ENCODE results near the gene PDE4B. TPM values are rescaled to one million over a fixed set of nuclear protein-coding genes. Genes with fewer than 3 reads are reported as not detected.

PDE4B gene
- total RNA-seq, 1 donor from 2014 or later, result 21.3 TPM

DNA sequence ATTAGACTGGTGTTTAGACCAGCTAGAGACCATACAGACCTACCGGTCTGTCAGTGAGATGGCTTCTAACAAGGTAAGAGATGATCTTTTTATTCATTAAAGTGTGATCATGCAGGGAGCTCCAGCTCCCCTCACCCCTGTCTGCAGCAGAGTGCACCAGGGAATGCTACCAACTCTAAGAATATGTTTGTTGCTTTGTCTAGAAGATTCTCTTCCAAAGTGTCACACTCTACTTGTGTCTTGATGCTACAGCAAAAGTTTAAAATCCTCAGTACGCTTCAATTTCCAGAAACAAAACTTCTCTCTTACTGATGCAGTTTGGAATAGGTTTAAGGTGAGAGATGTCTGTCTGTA, 539.8 kb downstream of the PDE4B start:
- DNase-seq (ENCODE audit: low spot score), result no peak
- peaks cover 62% of the 10 kb centered on the region for H3K4me1 Mint-ChIP-seq (ENCODE audit: low read depth)
- H3K36me3 Mint-ChIP-seq (ENCODE audit: low read depth), result peaks cover 17% of the 10 kb centered on the region

DNA sequence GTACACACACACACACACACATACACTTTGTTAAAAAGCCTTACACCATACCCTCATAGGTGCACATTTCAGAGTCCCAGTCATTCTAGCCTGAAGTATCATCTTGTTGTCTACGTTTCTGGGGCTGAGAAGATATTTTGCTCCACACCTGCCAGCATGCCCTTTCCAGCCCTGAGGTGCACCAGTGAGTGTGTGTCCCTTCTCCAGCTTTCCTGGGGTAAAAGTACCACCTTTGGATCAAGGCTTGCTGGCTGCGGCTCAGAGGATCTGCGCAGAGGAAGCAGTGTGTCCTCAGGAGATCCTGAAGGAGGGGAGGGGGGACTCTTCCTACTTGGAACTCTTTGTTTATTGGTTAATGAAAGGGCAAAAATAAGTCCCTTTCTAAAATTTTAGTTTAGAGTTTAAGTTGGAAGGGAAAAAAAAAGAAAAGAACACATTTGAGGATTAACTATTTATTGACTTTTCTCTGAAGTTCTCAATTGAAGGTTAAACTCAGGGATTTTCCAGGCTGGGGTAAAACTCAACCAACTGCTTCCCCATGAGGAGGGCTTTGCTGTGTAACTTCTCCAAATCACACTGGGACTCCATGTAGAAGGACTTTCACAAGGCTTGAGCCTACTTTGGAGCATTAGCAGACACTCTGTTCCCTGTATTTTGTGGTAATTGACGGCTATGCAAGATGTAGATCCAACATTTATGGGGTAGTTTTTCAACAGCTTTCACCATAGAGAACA, 540.9 kb downstream of the PDE4B start:
- H3K36me3 Mint-ChIP-seq (ENCODE audit: low read depth), result peaks cover 22% of the 10 kb centered on the region
- H3K4me3 Mint-ChIP-seq, result peak overlapping the region; percentile 98
- DNase-seq (ENCODE audit: low spot score), result no peak
- peaks cover 65% of the 10 kb centered on the region for H3K4me1 Mint-ChIP-seq (ENCODE audit: low read depth)
- no peaks in the 10 kb centered on the region for H3K9me3 Mint-ChIP-seq
- H3K27ac Mint-ChIP-seq, result peak overlapping the region; percentile 93
- no peaks in the 10 kb centered on the region for H3K27me3 Mint-ChIP-seq (ENCODE audit: insufficient read depth)
- intact Hi-C loops (cut with micrococcal nuclease), result loop anchor here (5.0 to 10.0 kb wide), 5 partner anchors 839 to 1369 kb away; partner anchors contain the start of gene JAK1

More for the DNA sequence above, 539.8 kb downstream of the PDE4B start:
- peak overlapping the region; percentile 95 for H3K27ac Mint-ChIP-seq
- H3K9me3 Mint-ChIP-seq, result no peaks in the 10 kb centered on the region
- H3K27me3 Mint-ChIP-seq (ENCODE audit: insufficient read depth), result no peaks in the 10 kb centered on the region
- H3K4me3 Mint-ChIP-seq, result peak overlapping the region; percentile 98
- intact Hi-C loops (cut with micrococcal nuclease), result loop anchor here (1.0 to 10.0 kb wide), 8 partner anchors 56 to 1368 kb away; partner anchors contain the start of gene JAK1

DNA sequence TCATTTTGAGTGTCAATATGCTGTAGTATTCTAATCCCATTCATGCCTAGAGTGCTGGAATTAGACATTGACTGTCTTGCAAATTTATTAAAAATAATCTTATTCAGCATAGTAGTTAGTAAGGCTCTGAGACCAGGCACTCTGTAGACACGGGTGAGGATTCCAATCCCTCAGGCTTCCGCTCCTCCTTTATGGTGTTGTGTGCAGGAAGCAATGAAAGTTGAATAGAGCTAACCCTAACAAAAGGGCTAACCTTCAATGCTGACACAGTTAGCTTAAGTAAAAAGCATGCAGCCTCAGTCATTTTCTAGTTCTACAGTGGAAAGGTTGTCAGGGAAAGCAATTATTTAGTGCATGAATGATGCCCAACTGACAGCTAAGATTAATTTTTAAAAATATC, 541.6 kb downstream of the PDE4B start:
- H3K4me3 Mint-ChIP-seq, result peak overlapping the region; percentile 98
- H3K9me3 Mint-ChIP-seq, result no peaks in the 10 kb centered on the region
- H3K27ac Mint-ChIP-seq, result peak overlapping the region; percentile 93
- peaks cover 61% of the 10 kb centered on the region for H3K4me1 Mint-ChIP-seq (ENCODE audit: low read depth)
- H3K36me3 Mint-ChIP-seq (ENCODE audit: low read depth), result peaks cover 22% of the 10 kb centered on the region
- H3K27me3 Mint-ChIP-seq (ENCODE audit: insufficient read depth), result no peaks in the 10 kb centered on the region
- intact Hi-C loops (cut with micrococcal nuclease), result loop anchor here (5.0 to 10.0 kb wide), 5 partner anchors 838 to 1370 kb away; partner anchors contain the start of gene JAK1
- no peak for DNase-seq (ENCODE audit: low spot score)

DNA sequence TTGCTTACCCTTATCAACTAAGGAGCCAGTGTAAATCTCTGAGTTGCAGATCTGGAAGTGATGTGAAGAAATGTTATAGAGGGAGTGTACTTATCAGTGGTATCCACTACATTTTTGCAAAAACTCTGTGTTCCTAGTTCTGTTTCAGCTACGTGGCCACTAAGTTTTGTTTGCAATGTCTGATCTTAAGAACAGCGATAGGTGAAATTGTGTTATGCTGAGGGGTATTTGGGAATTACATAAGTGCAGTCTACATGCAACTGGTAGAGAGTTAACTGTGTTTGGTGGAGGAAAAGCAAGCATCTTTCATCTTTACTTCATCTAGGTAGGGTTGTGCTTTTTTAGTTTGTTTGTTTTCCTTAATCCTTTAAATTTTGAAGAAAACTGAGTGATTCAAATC, 542.4 kb downstream of the PDE4B start:
- peak overlapping the region; percentile 98 for H3K4me3 Mint-ChIP-seq
- H3K36me3 Mint-ChIP-seq (ENCODE audit: low read depth), result peaks cover 28% of the 10 kb centered on the region
- H3K9me3 Mint-ChIP-seq, result no peaks in the 10 kb centered on the region
- peaks cover 61% of the 10 kb centered on the region for H3K4me1 Mint-ChIP-seq (ENCODE audit: low read depth)
- peak overlapping the region; percentile 98 for H3K27ac Mint-ChIP-seq
- H3K27me3 Mint-ChIP-seq (ENCODE audit: insufficient read depth), result no peaks in the 10 kb centered on the region
- DNase-seq (ENCODE audit: low spot score), result no peak
- intact Hi-C loops (cut with micrococcal nuclease), result loop anchor here (5.0 to 10.0 kb wide), 5 partner anchors 940 to 1370 kb away; partner anchors contain the start of gene JAK1

DNA sequence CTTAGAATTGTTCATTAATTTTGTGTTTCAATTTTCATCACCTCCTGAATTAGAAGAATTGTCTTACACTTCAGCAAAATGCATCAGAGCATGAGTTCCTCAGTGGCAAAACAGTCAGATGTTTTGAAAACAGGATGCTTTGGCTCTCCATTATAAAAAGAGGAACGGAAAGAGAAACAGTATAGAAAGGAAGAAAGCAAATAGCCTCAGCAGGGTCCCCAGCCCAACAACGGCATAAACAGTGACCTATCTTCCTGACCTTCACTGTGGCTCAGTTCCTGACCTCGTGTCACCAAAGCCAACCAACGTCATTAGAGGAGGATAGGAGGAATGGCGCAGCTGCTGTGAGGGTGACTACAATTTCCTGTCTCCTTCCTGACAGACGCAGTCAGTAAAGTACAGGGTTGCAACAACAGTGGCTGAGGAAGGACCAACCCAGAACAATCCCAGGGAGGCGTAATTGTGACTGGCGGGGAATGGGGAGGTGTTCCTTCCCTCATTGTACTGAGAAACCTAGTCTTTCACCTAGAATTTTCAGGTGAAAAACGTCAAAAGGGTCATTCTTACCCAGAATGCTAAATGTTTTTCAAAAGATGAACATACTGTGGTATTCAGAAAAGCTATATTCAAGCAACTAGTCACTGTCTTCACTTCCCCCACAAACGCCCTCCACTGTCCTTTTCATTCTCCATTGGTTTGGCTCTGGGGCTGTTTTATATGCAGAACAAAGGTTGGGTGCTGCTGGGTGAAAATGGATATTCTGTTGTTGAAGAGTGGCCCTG, 543.4 kb downstream of the PDE4B start:
- H3K27me3 Mint-ChIP-seq (ENCODE audit: insufficient read depth), result no peaks in the 10 kb centered on the region
- DNase-seq (ENCODE audit: low spot score), result peak; percentile 64
- peaks cover 56% of the 10 kb centered on the region for H3K4me1 Mint-ChIP-seq (ENCODE audit: low read depth)
- H3K9me3 Mint-ChIP-seq, result no peaks in the 10 kb centered on the region
- H3K36me3 Mint-ChIP-seq (ENCODE audit: low read depth), result peaks cover 28% of the 10 kb centered on the region
- intact Hi-C loops (cut with micrococcal nuclease), result loop anchor here (1.0 to 10.0 kb wide), 14 partner anchors 15 to 1371 kb away; partner anchors contain the start of genes DNAI4, JAK1 and MIER1
- H3K4me3 Mint-ChIP-seq, result peak overlapping the region; percentile 98
- peak overlapping the region; percentile 98 for H3K27ac Mint-ChIP-seq

DNA sequence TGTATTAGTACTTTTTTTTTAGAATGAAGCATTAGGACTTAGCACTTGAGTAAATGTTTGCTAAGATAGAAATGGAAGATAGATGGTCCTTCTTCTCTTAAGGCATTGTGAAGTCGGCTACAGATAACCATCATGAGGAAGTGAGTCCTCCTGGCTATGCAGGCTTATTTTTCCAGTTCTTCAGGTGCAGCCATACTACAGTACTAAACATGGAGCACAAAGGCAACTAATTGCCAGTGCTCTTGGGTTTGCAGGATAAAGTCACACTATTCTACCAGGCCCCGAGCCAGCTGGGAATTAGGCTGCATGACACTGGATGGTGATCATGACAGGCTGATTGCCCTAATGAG, 543.9 kb downstream of the PDE4B start:
- Mint-ChIP-seq H3K4me1 (ENCODE audit: low read depth) (peaks cover 62% of the 10 kb centered on the region), H3K27ac (peak overlapping the region; percentile 98), H3K9me3 (no peaks in the 10 kb centered on the region), H3K27me3 (ENCODE audit: insufficient read depth) (no peaks in the 10 kb centered on the region), H3K36me3 (ENCODE audit: low read depth) (peaks cover 30% of the 10 kb centered on the region), H3K4me3 (peak overlapping the region; percentile 98)
- DNase-seq (ENCODE audit: low spot score), result no peak
- intact Hi-C loops (cut with micrococcal nuclease), result loop anchor here (1.0 to 10.0 kb wide), 14 partner anchors 15 to 1372 kb away; partner anchors contain the start of genes DNAI4, JAK1 and MIER1

DNA sequence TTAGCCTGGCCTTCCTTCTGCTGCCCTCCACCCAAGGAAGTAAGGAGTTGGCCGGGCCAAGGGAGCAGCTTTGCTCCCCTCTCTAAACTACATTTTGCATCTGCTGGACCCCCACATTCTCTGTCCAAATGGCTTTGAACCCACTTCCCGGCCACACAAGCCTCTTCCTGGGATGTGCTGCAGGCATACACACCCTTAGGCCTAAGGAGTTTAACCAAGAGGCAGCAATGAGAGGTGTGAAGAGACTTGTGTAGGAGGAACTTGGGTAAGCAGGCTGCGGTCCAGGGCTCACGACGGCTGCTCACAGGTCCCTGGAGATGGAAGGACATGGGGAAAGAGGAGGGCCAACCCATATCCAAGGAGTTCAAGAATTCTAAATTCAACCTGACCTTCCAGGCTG, 544.6 kb downstream of the PDE4B start:
- no peak for DNase-seq (ENCODE audit: low spot score)
- peaks cover 60% of the 10 kb centered on the region for H3K4me1 Mint-ChIP-seq (ENCODE audit: low read depth)
- no peaks in the 10 kb centered on the region for H3K9me3 Mint-ChIP-seq
- intact Hi-C loops (cut with micrococcal nuclease), result loop anchor here (2.0 to 10.0 kb wide), 9 partner anchors 64 to 1372 kb away; partner anchors contain the start of genes DNAI4, JAK1 and MIER1
- H3K4me3 Mint-ChIP-seq, result peak overlapping the region; percentile 98
- H3K27me3 Mint-ChIP-seq (ENCODE audit: insufficient read depth), result no peaks in the 10 kb centered on the region
- peaks cover 32% of the 10 kb centered on the region for H3K36me3 Mint-ChIP-seq (ENCODE audit: low read depth)
- peak overlapping the region; percentile 98 for H3K27ac Mint-ChIP-seq

DNA sequence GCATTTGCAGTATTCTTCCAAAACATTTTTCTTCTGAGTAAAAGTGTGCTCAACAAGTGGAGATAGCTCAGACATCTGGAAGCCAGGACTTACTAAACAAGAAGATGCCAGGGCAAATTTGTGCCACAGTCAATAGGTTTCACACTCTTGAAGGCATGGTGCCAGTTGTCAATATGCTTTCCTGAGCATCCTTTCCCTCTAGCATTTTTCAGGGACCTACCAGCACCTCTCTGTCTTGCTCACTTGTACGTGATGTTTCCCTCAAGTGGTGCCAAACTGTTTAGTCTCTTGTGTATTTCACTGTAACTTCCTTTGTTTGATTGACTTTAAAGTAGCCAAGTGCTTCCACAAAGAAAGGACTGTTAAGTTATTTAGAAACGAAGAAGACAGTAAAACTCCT, 547.2 kb downstream of the PDE4B start:
- no peak for DNase-seq (ENCODE audit: low spot score)
- H3K27ac Mint-ChIP-seq, result peak overlapping the region; percentile 79

DNA sequence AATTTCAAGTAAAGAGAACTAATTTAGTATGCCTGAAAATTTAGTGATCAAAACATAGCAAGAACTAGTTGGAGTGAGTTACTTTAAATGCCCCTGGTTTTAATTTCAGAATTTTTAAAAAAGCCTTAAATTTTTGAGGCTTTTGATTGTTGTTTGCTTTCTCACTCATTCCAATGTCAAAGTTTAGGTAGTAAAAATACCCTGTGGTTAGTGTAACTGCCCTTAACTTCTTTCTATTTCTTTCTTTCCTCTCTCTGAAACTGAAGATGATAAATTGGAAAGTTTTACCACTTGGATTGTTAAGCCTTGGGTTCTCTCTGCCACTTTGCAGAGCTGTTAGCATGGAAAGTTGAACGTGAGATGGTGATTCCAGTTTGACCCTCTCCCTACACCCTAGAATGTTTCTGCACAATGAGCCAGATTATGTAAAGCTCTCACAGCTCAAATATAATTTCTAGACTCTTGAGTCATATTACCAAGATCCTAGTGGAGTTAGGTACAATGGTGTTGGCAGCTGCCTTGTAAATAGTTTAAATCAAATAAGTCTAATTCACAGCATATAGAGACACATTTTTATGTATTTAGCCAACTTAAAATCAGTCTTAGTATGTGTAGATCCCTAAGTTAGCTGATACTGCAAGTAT, 548.9 kb downstream of the PDE4B start:
- no peak for DNase-seq (ENCODE audit: low spot score)
- Mint-ChIP-seq H3K27ac (peak overlapping the region; percentile 73), H3K36me3 (ENCODE audit: low read depth) (peaks cover 32% of the 10 kb centered on the region), H3K27me3 (ENCODE audit: insufficient read depth) (no peaks in the 10 kb centered on the region), H3K4me1 (ENCODE audit: low read depth) (peaks cover 80% of the 10 kb centered on the region), H3K9me3 (no peaks in the 10 kb centered on the region), H3K4me3 (peak overlapping the region; percentile 74)
- intact Hi-C loops (cut with micrococcal nuclease), result no loop called here

More for the DNA sequence above, 547.2 kb downstream of the PDE4B start:
- H3K9me3 Mint-ChIP-seq, result no peaks in the 10 kb centered on the region
- H3K27me3 Mint-ChIP-seq (ENCODE audit: insufficient read depth), result no peaks in the 10 kb centered on the region
- peak overlapping the region; percentile 79 for H3K4me3 Mint-ChIP-seq
- H3K36me3 Mint-ChIP-seq (ENCODE audit: low read depth), result peaks cover 33% of the 10 kb centered on the region
- intact Hi-C loops (cut with micrococcal nuclease), result loop anchor here (1.0 to 10.0 kb wide), 6 partner anchors 10 to 1375 kb away; partner anchors contain the start of gene JAK1
- H3K4me1 Mint-ChIP-seq (ENCODE audit: low read depth), result peaks cover 80% of the 10 kb centered on the region

DNA sequence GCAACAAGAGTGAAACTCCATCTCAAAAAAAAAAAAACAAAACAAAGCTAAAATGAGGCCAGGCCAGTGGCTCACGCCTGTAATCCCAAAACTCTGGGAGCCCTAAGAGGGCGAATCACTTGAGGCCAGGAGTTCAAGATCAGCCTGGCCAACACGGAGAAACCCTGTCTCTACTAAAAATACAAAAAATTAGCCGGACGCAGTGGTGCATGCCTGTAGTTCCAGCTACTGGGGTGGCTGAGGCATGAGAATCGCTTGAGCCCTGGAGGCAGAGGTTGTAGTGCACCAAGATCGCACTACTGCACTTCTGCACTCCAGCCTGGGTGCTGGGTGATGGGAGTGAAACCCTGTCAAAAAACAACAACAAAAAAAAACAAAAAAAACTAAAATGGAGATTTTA, 550.0 kb downstream of the PDE4B start:
- H3K4me3 Mint-ChIP-seq, result peak overlapping the region; percentile 51
- H3K27me3 Mint-ChIP-seq (ENCODE audit: insufficient read depth), result no peaks in the 10 kb centered on the region
- intact Hi-C loops (cut with micrococcal nuclease), result no loop called here
- DNase-seq (ENCODE audit: low spot score), result no peak
- H3K27ac Mint-ChIP-seq, result peak overlapping the region; percentile 79
- H3K9me3 Mint-ChIP-seq, result no peaks in the 10 kb centered on the region
- H3K4me1 Mint-ChIP-seq (ENCODE audit: low read depth), result peaks cover 80% of the 10 kb centered on the region
- peaks cover 24% of the 10 kb centered on the region for H3K36me3 Mint-ChIP-seq (ENCODE audit: low read depth)

DNA sequence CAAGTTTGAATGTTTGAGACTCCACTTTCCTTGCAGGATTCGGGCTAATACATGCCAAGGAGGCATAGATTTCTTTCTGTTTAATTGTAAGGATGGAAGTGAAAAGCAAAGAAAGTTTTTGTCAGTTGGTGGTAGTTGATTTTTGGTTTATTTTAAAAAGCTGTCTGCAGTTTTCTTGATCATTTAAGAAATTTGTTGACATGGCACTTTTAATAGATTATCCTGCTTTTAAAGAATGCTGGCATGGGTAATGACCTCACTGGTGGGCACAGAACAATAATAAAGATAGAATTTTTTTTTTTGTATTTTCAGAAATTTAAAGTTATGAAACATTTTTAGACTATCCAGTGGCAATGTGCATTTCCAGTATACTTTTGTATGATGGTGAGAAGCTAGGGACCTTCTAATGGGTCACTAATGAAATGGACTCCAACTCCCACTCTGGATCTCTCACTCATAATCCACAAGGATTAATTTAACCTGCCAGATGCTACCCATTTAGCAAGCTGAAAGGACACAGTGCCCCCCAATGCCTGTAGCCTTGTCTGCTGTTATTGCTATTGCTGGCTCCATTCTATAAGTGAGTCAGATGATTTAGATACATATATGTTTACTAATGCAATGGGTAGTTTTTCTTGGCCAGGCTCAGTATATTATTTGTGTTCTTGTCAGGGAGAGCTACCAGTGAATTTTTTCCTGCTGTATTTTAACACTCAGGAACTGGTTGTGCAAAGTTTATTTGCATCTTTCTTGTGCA, 551.1 kb downstream of the PDE4B start:
- intact Hi-C loops (cut with micrococcal nuclease), result no loop called here
- no peaks in the 10 kb centered on the region for H3K9me3 Mint-ChIP-seq
- no peak for DNase-seq (ENCODE audit: low spot score)
- H3K27ac Mint-ChIP-seq, result peak overlapping the region; percentile 87
- peaks cover 75% of the 10 kb centered on the region for H3K4me1 Mint-ChIP-seq (ENCODE audit: low read depth)
- H3K4me3 Mint-ChIP-seq, result no peak overlapping the region
- peaks cover 21% of the 10 kb centered on the region for H3K36me3 Mint-ChIP-seq (ENCODE audit: low read depth)
- no peaks in the 10 kb centered on the region for H3K27me3 Mint-ChIP-seq (ENCODE audit: insufficient read depth)
